ENCODE measurements around the gene TPPP3.

GRCh38 chr16:67423015-67423414 is 29.7 kb upstream of the TPPP3 start:
- TF ChIP-seq CTCF (IDR thresholded peaks at IDR 0.05) (no peak), ZFX (IDR thresholded peaks at IDR 0.05; ENCODE audit: borderline replicate concordance) (no peak)
